GM19025 (cell line): Measurements from ENCODE around the gene SPARCL1.
"Not testable (repeated sequence)": the region's sequence is repeated elsewhere in the genome, so short reads cannot be mapped to it uniquely, and the experiment has no call there.

Experiments used
- ATAC-seq: cut with Tn5 transposase; IDR thresholded peaks from one replicate; pipeline ENCODE4 v1.9.1; 2021; ENCODE audit warnings: mild to moderate bottlenecking, low read depth, moderate library complexity; ENCODE audit not compliant: unreplicated experiment

SPARCL1 gene

GRCh38 chr4:87529187-87529586 lies at the start of gene SPARCL1:
SPARCL1 (minus strand) TSS chr4:87529376; CDS start chr4:87499574, 29,802 bp downstream.
- no peak for ATAC-seq

GRCh38 chr4:87575983-87576382 lies 46.8 kb upstream of the SPARCL1 start:
- ATAC-seq: no peak

- ATAC-seq: no peak
Observed at GRCh38 chr4:87575408-87575807, 46.2 kb upstream of the SPARCL1 start.

- no peak for ATAC-seq
Observed at GRCh38 chr4:87574996-87575395, 45.8 kb upstream of the SPARCL1 start.

GRCh38 chr4:87574376-87574775 lies 45.2 kb upstream of the SPARCL1 start:
- not testable (repeated sequence) for ATAC-seq

GRCh38 chr4:87570290-87570805 lies 41.2 kb upstream of the SPARCL1 start:
- ATAC-seq: no peak

GRCh38 chr4:87567191-87567590 lies 38.0 kb upstream of the SPARCL1 start:
- ATAC-seq: no peak

- no peak for ATAC-seq
Observed at GRCh38 chr4:87566276-87566675, 37.1 kb upstream of the SPARCL1 start.

GRCh38 chr4:87565746-87566145 lies 36.6 kb upstream of the SPARCL1 start:
- ATAC-seq: no peak

- ATAC-seq: no peak
Observed at GRCh38 chr4:87560802-87561201, 31.6 kb upstream of the SPARCL1 start.

GRCh38 chr4:87559090-87559837 lies 30.1 kb upstream of the SPARCL1 start:
- peak; percentile 99 for ATAC-seq

GRCh38 chr4:87557348-87557747 lies 28.2 kb upstream of the SPARCL1 start:
- no peak for ATAC-seq

GRCh38 chr4:87555773-87556619 lies 26.8 kb upstream of the SPARCL1 start:
- no peak for ATAC-seq

GRCh38 chr4:87553182-87553581 lies 24.0 kb upstream of the SPARCL1 start:
- no peak for ATAC-seq

- no peak for ATAC-seq
Observed at GRCh38 chr4:87551361-87551760, 22.2 kb upstream of the SPARCL1 start.

GRCh38 chr4:87547016-87547708 lies 18.0 kb upstream of the SPARCL1 start:
- no peak for ATAC-seq

- no peak for ATAC-seq
Observed at GRCh38 chr4:87545052-87545451, 15.9 kb upstream of the SPARCL1 start.

- ATAC-seq: no peak
Observed at GRCh38 chr4:87543835-87544461, 14.8 kb upstream of the SPARCL1 start.

GRCh38 chr4:87542734-87543312 lies 13.6 kb upstream of the SPARCL1 start:
- ATAC-seq: no peak
